Fibroblast of peridontal ligament (primary cell): ENCODE data around the gene ARHGAP28.
A peak's percentile ranks its signal among the peaks of the same experiment; 100 is the strongest.

Experiments used
- DNase-seq: peaks from one replicate; pipeline ENCODE4 v3.0.0-alpha.2; 2010; ENCODE audit errors: extremely low read depth

ARHGAP28 gene

GRCh38 chr18:6729247-6730091, at the start of gene ARHGAP28:
Gene ARHGAP28, plus strand, starts transcription at chr18:6729716. Its CDS starts 106 bp downstream, at chr18:6729822.
- DNase-seq, result peak; percentile 83

GRCh38 chr18:6681331-6681875, 48.1 kb upstream of the ARHGAP28 start:
- DNase-seq, result no peak

- DNase-seq, result no peak
Measured at GRCh38 chr18:6682437-6683111, 46.9 kb upstream of the ARHGAP28 start.

- DNase-seq, result no peak
Measured at GRCh38 chr18:6683112-6683876, 46.2 kb upstream of the ARHGAP28 start.

- no peak for DNase-seq
Measured at GRCh38 chr18:6687676-6688075, 41.8 kb upstream of the ARHGAP28 start.

GRCh38 chr18:6708890-6709289, 20.6 kb upstream of the ARHGAP28 start:
- DNase-seq, result no peak

GRCh38 chr18:6711467-6711866, 18.0 kb upstream of the ARHGAP28 start:
- no peak for DNase-seq

GRCh38 chr18:6712401-6712800, 17.1 kb upstream of the ARHGAP28 start:
- DNase-seq, result no peak

- DNase-seq, result no peak
Measured at GRCh38 chr18:6714010-6714409, 15.5 kb upstream of the ARHGAP28 start.

- no peak for DNase-seq
Measured at GRCh38 chr18:6718267-6718666, 11.2 kb upstream of the ARHGAP28 start.

GRCh38 chr18:6719098-6719846, 10.2 kb upstream of the ARHGAP28 start:
- DNase-seq, result no peak

- DNase-seq, result no peak
Measured at GRCh38 chr18:6719910-6720683, 9.4 kb upstream of the ARHGAP28 start.

GRCh38 chr18:6721755-6722154, 7.8 kb upstream of the ARHGAP28 start:
- DNase-seq, result no peak

GRCh38 chr18:6722690-6723089, 6.8 kb upstream of the ARHGAP28 start:
- DNase-seq, result no peak

GRCh38 chr18:6724331-6724730, 5.2 kb upstream of the ARHGAP28 start:
- DNase-seq, result no peak

GRCh38 chr18:6728331-6728730, 1.2 kb upstream of the ARHGAP28 start:
- DNase-seq, result no peak

- DNase-seq, result no peak
Measured at GRCh38 chr18:6728809-6729246, 688 bp upstream of the ARHGAP28 start.

- no peak for DNase-seq
Measured at GRCh38 chr18:6730416-6731221, 1.1 kb downstream of the ARHGAP28 start.

- DNase-seq, result peak; percentile 98
Measured at GRCh38 chr18:6731222-6731596, 1.7 kb downstream of the ARHGAP28 start.

- DNase-seq, result no peak
Measured at GRCh38 chr18:6732952-6733351, 3.4 kb downstream of the ARHGAP28 start.
